HG03575 (cell line): ENCODE results near the gene HTT-AS.

ENCODE experiments used
- ATAC-seq: cut with Tn5 transposase; IDR thresholded peaks from one replicate; pipeline ENCODE4 v1.9.1; 2021; ENCODE audit not compliant: unreplicated experiment, insufficient number of reproducible peaks, low FRiP score; ENCODE audit errors: extremely low read depth

Gene HTT-AS

DNA sequence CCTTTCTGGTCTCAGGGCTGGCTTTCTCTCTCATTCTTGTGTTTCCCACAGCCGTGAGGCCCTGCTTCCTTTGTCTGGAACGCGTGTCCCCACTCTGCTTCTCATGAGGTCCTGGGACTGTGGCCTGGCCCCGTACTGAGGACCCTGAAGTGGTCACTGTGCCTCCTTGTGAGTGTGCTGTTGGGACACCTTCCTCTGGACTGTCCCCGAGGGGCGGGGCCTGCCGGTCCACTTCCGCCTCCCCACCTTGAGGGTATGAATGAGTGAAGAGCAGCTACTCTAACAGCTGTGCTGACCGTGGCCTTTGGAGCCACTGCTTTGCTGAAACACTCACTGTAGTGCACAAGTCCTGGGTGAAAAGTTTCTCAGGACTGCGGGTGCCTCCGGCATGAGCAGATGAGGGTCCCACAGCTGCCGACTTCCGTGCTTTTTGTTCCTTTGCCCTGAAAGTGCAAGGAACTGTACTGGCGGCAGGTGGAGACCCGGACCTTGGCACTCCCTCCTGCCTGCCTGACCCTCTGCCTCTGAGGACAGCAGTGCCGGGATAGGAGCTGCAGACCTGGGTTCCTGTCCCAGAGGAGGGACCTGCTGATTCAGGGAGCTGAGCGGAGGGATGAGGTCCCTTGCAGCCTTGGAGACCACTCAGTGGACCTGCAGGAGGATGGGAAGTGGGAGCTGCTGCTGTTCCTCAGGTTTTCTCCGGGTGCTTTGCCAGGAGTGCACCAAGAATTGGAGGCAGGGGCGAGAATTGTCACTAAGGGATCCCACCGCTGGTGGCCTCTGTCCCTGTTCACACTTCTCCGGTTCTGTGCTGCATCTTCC, 38.0 kb downstream of the HTT-AS start:
- no peak for ATAC-seq

DNA sequence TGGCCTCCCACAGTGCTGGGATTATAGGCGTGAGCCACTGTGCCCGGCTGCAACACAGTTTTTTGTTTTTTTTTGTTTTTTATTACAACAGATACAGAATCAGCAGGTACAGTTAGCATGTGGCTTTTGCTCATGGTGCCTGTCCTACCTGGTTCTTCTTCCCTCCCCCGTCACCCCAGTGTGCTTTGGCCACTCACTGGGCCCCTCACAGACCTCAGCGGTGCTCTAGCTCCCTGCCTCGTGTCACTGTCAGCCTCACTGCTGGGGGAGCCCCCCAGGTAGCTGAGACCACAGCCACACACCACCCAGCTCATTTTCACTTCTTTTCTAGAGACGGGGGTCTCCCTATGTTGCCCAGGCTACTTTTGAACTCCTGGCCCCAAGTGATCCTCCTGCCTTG, 38.7 kb downstream of the HTT-AS start:
- ATAC-seq = no peak

DNA sequence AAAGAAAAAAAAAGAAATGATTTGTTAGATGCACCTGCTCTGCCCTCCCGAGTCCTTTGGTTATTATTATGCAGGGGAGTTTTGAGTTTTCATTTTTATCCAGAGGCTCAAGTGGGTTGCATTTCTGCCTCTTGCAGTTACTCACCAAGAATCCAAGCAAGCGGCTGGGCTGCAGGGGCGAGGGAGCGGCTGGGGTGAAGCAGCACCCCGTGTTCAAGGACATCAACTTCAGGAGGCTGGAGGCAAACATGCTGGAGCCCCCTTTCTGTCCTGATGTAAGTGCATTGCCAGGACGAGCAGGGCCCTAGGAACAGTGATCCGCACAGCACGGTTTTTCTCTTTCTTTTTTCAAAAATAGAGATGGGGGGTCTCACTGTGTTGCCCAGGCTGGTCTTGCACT, 39.1 kb downstream of the HTT-AS start:
- ATAC-seq = no peak

DNA sequence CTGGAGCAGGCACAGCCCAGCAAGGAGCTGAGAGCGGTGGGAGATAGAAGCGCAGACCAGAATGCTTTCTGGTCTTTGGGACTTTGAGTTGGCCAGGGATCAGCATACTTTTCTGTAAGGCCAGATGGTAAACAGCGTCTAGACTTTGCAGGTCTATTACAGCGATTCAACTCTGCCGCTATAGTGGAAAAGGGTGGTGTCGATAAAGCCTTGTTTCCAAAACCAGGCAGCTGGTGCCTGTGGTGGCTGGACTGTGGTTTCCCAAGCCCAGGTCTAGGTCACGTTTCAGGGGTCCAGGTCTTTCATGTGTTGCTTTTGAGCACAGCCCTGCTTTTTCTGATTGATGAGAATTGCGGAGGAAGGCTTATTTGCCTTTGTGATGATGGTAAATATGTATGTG, 40.1 kb downstream of the HTT-AS start:
- no peak for ATAC-seq

DNA sequence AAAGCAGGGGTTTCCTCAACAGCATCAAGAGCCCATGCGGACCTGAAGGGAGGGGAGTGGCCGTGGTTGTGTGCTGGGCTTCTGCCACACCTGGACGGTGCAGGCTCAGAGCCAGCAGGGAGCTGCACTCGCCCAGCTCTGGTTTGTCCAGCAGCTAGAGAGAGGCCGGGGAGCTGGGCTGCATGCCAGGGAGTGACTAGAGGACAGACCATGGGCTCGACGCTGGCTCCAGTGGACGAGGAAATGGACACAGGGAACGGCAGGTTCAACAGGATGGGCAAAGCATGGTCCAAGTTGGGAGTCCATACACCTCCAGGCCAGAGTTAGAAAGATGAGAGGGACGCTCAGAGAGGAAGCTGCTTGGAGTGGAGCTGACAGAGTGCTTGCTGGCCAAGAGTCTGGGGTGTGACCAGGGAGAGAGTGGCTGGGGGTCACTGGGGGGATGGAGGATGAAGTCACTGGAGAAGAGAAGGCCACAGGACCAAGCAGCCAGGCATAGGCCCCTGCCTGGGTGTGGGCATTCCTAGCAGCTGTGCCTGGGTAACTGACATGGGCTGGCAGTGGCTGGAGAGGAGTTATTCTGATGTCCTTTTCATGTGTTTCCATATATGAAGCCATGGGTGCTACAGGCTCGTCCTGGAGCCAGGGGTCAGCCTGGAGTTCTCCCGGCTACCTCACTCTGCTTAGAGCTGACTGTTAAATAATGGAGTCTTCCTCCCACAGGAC, 42.8 kb downstream of the HTT-AS start:
- ATAC-seq = no peak

DNA sequence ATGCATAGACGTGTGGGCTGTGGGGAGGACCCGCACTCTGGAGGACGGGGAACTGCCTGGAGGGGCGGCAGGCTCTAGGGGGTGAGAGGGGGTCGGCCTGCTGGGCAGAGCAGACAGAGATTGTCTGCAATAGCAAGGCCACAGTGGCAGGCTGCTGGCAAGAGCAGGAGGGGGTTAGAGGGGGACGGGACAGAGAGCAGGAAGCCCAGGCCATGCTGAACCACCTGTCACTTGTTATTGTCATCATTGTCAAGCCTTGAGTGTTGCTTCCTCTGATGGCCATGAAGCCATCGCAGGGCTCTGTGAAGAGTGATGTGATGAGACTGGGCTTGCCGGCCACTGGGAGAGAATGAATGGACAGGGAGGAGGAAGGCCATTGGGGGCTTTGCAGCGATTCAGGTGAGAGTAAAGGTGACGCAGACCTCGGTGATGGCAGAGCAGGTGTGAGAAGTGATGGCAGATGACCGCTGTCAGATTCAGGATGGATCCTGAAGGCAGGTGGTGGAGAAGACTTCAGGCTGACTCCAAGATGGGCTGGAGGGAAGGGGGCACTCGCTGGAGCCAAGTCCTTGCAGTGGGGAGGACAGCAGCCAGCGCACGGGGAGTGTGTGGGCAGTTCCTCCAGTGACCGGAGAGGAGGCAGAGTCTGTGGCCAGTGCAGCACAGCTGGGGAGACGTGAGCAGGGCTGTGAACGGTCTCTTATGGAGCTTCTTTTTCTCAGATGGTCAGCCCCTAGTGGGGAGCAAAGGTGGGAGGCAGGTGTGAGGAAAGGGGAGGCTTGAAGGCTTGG, 43.6 kb downstream of the HTT-AS start:
- no peak for ATAC-seq

DNA sequence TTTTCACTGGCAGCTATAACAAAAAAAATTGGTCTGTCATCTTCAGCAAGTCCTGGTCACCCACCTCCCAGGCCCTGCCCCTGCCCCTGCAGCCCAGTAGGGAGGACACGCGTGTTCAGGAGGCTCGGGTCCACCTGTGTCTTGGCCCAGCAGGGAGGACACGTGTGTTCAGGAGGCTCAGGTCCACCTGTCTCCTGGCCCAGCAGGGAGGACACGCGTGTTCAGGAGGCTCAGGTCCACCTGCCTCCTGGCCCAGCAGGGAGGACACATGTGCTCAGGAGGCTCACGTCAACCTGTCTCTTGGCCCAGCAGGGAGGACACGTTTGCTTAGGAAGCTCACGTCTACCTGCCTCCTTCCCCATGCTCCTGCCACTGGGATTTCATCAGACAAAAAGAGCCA, 44.9 kb downstream of the HTT-AS start:
- no peak for ATAC-seq

DNA sequence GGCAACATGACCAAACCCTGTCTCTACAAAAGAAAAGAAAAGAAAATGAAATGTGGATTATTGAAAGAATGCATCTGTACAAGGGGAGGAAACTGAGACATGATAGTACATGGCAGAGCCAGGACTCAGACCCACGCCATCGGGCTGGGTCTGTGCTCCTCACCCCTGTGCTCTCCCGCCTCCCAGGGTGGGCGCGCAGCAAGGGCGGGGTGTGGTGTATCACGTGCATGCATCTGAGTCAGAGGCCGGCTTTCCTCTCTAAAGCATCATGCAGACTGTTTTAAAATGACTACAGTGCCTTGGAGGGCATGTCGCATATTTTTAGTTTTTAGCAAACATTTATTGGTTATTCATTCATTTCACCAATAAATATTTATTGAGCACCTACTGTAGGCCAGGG, 47.8 kb downstream of the HTT-AS start:
- ATAC-seq = no peak

DNA sequence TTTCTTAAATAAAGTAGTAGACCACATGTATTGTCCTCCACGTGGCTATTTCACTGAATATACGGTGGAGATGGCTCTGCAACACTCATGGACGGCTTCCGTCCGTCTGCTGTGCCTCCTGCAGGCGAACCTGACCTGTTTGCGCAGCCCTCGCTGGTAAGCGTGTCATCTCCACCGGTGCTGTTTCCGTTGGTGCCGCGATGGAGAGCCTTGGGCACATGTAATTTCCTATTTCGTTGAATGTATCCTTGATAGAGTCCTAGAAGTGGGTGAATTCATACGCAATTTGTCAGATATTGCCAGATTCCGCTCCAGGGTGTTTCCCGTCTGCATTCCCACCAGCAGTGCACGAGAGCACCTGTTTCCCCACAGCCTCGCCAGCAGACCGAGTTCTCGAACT, 48.5 kb downstream of the HTT-AS start:
- ATAC-seq = no peak

DNA sequence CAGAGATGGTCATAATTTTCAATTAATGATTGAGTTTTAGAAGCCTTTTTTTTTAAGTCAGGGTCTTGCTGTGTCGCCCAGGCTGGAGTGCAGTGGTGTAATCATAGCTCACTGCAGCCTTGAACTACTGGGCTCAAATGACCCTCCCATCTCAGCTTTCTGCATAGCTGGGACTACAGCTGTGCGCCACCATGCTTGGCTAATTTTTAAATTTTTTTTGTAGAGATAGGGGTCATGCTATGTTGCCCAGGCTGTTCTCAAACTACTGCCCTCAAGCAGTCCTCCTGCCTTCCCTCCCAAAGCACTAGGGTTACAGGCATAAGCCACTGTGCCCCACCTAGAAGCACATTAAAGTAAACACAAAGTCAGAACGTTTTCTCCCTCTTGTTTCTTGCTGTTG, 51.7 kb downstream of the HTT-AS start:
- ATAC-seq = no peak

DNA sequence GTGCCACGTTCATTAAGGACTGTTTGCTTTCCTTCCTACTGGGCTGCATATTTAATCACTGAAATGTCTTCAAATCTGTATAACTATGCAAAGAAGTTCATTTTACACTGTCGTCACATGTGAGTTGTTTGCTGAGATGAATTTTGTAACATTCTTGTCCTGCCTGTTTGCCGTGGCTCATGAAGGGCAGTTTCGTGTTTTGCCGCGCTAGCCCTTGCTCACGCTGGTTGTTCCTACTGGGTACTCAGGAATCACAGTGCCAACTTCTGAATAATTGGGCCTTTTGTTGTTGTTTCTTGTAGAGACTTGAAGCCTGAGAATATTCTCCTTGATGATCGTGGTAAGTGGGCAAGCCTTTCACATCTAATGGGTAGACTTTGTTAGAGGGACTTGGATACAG, 52.2 kb downstream of the HTT-AS start:
- ATAC-seq = no peak

DNA sequence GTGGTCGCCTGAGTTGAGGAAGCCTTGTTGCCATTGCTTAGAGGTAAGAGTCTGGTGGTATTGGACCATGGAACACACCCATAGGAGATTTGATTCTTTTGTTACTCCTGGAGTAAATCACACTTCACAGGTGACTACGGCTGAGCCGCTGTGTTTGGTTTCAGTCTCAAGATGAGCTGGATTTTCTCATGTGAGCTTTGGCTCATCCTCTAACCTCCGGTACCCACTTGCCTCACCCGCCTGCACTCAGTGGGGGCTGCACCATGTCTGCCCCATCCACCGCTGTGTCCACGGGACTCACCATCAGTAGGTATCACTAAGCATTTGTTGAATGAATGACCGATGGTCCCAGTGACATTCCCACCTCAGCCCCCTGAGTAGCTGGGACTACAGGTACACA, 52.7 kb downstream of the HTT-AS start:
- no peak for ATAC-seq

DNA sequence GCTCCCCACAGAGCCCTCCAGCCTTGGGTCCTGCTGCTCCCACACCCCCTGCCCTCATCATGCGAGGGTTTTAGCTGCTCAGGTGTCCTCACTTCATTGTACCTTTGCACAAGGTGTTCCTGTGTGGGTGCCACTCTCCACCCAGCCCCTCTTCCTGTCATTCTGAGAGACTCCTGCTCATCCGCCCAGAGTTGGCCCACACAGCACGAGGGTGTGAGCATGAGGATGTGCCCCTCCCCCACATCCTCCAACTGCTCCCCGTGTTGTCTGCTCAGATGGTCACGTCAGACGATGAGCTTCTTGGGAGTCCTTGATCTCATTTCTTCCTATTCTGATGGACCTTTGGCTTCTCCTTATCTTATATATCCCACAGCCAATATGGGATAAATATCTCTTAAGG, 53.2 kb downstream of the HTT-AS start:
- ATAC-seq = no peak

DNA sequence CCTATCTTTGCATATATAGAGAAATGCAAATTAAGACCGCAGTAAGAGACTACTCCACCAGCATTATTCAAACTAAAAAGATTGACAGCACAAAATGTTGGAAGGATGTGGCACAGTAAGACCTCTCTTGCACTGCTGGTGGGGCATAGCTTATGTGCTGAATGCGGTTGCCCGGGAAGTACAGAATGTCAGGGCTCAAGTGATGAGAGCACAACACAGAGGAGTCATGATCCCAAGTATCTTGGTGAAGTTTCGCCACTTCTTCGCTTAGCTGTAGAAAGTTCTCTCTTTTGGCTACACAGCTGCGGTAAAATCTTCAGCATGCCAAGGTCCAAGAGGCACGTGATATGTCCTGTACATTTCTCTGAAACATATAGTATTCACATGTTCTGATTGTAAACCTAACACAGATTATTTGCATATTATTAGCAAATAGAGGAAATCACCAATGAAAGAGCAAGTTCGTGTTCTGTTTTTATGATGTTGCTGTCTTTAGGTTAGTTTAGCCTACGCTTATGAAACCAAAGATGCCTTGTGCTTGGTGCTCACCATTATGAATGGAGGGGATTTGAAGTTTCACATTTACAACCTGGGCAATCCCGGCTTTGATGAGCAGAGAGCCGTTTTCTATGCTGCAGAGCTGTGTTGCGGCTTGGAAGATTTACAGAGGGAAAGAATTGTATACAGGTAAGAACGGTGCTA, 55.0 kb downstream of the HTT-AS start:
- ATAC-seq = no peak

DNA sequence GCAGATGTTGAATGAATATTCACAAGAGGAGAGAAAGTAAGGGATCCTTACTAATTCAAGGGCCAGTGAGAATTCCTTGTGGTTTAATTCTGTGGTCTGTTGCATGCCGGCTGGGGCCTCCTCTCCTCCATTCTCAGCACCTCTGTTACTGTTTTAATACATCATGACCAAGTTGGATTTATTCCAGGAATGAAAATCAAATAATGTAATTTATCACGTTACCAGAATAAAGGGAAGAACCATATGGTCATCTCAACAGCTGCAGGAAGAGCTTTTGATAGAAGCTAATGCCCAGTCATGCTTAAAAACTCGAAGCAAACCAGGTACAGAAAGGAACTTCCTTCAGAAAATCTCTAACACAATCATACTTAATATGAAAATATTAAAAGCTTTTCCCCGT, 56.8 kb downstream of the HTT-AS start:
- ATAC-seq = no peak

DNA sequence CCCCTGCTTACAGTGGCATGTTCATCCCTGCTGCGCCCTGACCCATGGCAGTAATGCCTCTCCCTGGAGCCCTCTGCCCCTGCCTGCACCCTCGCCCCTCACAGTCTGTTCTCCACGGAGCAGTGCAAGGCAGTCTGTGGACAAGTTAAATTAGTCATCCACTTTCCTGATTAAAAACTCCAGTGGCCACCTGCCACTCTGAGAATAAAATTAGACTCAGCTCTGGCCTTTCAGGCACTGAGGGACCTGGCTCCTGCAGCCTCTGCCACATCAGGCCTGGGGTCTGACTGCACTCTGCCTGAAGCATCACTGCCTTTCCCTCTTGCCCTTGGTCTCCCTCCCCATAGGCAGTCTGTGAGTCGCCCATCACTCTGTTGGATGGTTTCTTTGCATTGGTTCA, 57.4 kb downstream of the HTT-AS start:
- no peak for ATAC-seq

DNA sequence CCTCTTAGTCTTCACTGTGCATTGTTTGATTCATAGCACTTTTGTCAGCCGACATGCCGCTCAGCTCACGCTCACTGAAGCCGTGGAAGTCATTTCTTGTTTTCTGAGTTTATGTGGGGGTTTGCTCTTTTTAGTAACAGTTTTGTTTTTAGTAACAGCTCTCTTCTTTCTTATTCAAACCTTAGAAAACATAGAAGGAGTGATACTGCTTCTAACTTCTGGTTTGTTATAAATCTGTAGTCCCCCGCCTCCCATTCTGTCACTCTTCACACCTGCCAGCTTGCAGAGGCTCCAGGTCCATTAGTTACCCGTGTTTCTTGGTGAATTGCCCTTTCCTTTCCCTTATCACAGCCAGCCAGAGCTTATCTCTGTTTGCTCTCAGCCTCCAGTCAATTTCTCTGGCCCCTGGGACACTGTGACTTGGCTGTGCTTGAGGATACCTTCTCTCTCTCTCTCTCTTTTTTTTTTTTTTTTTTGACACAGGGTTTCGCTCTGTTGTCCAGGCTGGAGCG, 60.4 kb downstream of the HTT-AS start:
- no peak for ATAC-seq
